GM19397 (cell line): Measurements from ENCODE around the gene AOC3.
"Not testable (repeated sequence)": the region's sequence is repeated elsewhere in the genome, so short reads cannot be mapped to it uniquely, and the experiment has no call there.

Source experiments
- ATAC-seq: cut with Tn5 transposase; IDR thresholded peaks from one replicate; pipeline ENCODE4 v1.9.1; 2021; ENCODE audit warnings: mild to moderate bottlenecking, moderate library complexity; ENCODE audit not compliant: unreplicated experiment

Gene AOC3

DNA sequence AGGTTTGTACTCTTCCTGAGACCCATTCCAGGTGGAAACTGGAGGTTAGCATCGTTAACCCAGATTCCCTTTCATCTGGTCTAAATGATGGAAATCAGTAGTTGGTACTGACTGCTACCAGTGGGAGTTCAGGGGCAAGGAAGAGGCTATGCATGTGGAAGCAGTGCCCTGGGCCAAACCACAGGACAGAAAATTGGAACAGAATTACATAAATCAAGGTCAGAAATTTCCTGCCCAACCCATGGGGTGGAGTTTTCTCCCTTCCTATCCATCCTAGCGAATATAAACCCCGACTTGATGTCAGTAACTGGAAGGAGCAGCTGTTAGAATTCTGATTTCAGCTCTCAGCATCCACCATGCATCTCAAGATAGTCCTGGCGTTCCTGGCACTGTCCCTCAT lies 6.7 kb upstream of the AOC3 start, which contains the start of gene AOC2:
Gene AOC2 (plus strand): TSS at position 310 of the 400 bp plus-strand sequence. CDS start 47 bp downstream, at position 357.
- ATAC-seq: no peak

GRCh38 chr17:42844761-42845555 lies 6.0 kb upstream of the AOC3 start:
- no peak for ATAC-seq

DNA sequence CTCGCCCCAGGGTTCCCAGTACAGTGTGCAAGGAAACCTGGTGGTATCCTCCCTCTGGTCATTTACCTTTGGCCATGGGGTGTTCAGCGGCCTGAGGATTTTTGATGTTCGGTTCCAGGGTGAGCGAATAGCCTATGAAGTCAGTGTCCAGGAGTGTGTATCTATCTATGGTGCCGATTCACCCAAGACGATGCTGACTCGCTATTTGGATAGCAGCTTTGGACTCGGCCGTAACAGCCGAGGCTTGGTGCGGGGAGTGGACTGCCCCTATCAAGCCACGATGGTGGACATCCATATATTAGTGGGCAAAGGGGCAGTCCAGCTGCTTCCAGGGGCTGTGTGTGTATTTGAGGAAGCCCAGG lies 5.5 kb upstream of the AOC3 start:
- no peak for ATAC-seq

GRCh38 chr17:42845918-42846593 lies 4.9 kb upstream of the AOC3 start:
- no peak for ATAC-seq

GRCh38 chr17:42846594-42847280 lies 4.3 kb upstream of the AOC3 start:
- ATAC-seq: no peak

GRCh38 chr17:42848093-42848492 lies 2.9 kb upstream of the AOC3 start:
- no peak for ATAC-seq

DNA sequence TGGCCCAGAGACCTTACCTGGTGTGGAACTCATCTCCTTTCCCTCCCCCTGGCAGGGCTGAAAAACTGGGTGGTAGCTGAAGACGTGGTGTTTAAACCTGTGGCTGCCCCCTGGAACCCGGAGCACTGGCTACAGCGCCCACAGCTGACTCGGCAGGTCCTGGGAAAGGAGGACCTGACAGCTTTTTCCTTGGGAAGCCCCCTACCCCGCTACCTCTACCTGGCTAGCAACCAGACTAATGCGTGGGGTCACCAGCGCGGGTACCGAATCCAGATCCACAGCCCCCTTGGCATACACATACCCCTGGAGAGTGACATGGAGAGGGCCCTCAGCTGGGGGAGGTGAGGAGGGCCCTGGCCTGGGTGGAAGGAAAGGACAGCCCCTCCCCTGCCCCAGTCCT lies 2.0 kb upstream of the AOC3 start:
- no peak for ATAC-seq

- no peak for ATAC-seq
Measured at GRCh38 chr17:42849451-42850181, 1.4 kb upstream of the AOC3 start.

DNA sequence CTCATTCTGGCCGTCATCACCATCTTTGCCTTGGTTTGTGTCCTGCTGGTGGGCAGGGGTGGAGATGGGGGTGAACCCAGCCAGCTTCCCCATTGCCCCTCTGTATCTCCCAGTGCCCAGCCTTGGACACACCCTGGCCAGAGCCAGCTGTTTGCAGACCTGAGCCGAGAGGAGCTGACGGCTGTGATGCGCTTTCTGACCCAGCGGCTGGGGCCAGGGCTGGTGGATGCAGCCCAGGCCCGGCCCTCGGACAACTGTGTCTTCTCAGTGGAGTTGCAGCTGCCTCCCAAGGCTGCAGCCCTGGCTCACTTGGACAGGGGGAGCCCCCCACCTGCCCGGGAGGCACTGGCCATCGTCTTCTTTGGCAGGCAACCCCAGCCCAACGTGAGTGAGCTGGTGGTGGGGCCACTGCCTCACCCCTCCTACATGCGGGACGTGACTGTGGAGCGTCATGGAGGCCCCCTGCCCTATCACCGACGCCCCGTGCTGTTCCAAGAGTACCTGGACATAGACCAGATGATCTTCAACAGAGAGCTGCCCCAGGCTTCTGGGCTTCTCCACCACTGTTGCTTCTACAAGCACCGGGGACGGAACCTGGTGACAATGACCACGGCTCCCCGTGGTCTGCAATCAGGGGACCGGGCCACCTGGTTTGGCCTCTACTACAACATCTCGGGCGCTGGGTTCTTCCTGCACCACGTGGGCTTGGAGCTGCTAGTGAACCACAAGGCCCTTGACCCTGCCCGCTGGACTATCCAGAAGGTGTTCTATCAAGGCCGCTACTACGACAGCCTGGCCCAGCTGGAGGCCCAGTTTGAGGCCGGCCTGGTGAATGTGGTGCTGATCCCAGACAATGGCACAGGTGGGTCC lies 607 bp downstream of the AOC3 start:
- ATAC-seq: not testable (repeated sequence)

DNA sequence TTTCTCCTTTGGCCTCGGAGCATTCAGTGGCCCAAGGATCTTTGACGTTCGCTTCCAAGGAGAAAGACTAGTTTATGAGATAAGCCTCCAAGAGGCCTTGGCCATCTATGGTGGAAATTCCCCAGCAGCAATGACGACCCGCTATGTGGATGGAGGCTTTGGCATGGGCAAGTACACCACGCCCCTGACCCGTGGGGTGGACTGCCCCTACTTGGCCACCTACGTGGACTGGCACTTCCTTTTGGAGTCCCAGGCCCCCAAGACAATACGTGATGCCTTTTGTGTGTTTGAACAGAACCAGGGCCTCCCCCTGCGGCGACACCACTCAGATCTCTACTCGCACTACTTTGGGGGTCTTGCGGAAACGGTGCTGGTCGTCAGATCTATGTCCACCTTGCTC lies 1.4 kb downstream of the AOC3 start:
- no peak for ATAC-seq

GRCh38 chr17:42853004-42853403 lies 2.0 kb downstream of the AOC3 start:
- ATAC-seq: no peak

DNA sequence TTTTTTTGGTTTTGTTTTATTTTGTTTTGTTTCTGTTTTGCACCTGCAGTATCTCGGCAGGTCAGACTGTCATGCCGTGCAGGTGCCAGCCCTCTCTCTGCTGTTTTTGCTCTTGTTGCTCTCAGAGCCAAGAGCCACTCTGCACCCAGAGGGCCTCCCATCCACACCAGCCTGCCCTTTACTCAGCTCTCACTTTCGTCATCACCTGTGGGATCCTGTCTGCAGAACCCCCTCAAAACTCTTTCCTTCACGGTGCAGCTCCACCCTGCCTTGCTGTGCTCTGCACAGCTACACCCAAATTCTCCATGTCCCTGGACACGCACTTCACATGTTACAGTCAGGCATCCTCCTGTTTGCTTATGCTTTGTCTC lies 2.6 kb downstream of the AOC3 start:
- no peak for ATAC-seq

- ATAC-seq: no peak
Measured at GRCh38 chr17:42853968-42854790, 3.2 kb downstream of the AOC3 start.

- ATAC-seq: no peak
Measured at GRCh38 chr17:42855048-42855596, 4.1 kb downstream of the AOC3 start.

- not testable (repeated sequence) for ATAC-seq
Measured at GRCh38 chr17:42856093-42856492, 5.1 kb downstream of the AOC3 start.

- not testable (repeated sequence) for ATAC-seq
Measured at GRCh38 chr17:42856516-42856915, 5.5 kb downstream of the AOC3 start.

DNA sequence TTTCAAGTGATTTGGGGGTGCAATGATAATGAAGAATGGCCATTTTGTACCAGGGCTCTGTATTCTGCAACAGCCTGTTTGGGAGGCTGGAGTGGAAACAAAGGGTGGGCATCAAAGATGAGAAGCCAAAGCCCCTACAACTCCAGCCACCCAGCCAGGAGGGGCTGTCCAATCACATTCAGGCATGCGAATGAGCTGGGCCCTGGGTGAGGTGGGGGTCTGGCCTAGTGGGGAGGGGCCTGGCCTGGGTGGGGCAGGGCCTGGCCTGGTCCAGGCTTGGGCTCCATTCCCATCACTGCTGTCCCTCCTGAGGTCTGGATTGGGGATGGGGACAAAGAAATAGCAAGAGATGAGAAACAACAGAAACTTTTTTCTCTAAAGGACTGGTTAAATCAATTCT lies 6.4 kb downstream of the AOC3 start:
- ATAC-seq: no peak

GRCh38 chr17:42865638-42866094 lies 14.7 kb downstream of the AOC3 start:
- ATAC-seq: no peak

DNA sequence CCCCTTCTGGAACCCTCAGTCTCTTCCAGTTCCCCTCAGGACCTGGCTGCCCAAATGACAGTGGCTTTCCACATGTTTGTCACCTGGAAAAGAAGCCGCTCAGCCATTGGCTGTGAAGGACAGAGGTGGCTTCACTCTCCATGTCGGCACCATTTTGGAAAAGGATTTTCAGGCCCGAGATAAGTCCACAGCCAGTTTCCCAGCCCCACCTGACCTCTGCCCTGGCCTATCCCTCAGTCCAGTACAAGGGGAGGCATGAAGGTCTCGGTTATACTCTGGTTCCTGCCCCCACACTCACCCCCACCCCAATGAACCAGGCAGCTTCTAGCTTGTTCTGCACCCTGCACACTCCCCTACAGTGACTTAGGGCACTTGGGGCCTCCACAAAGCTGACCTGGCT lies 15.2 kb downstream of the AOC3 start:
- no peak for ATAC-seq
